ENCODE measurements around the gene NFS1.
"Not testable (repeated sequence)": the region's sequence is repeated elsewhere in the genome, so short reads cannot be mapped to it uniquely, and the experiment has no call there.

The NFS1 gene

GRCh38 chr20:35724321-35725230 lies 25.4 kb upstream of the NFS1 start:
- FAIRE-seq (no peak), DNase-seq (ENCODE audit: insufficient read length, low spot score) (no peak)
- TF ChIP-seq CTCF (IDR thresholded peaks at IDR 0.05; ENCODE audit: insufficient read depth, missing control alignments): no peak

DNA sequence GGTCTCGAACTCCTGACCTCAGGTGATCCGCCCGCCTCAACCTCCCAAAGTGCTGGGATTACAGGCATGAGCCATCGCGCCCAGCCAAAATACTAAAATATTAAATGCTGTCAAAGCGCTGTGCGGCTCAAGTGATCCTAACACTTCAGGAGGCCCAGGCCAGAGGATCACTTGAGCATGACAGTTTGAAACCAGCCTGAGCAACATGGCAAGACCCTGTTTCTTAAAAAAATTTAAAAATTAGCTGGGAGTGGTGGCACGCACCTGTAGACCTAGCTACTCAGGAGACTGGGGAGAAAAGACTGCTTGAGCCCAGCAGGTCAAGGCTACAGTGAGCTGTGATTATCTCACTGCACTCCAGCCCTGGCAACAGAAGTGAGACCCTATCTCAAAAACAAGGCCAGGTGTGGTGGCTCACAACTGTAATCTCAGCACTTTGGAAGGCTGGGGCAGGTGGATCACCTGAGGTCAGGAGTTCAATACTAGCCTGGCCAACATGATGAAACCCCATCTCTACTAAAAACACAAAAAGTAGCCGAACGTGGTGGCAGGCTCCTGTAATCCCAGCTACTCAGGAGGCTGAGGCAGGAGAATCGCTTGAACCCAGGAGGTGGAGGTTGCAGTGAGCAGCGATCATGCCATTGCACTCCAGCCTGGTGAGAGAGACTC lies 24.6 kb upstream of the NFS1 start:
- not testable (repeated sequence) for DNase-seq (ENCODE audit: insufficient read length, low spot score); FAIRE-seq

GRCh38 chr20:35723275-35723639 lies 24.1 kb upstream of the NFS1 start:
- not testable (repeated sequence) for DNase-seq (ENCODE audit: insufficient read length, low spot score); FAIRE-seq

- TF ChIP-seq CTCF (IDR thresholded peaks at IDR 0.05; ENCODE audit: insufficient read depth, missing control alignments): no peak
- DNase-seq (ENCODE audit: insufficient read length, low spot score): no peak
- FAIRE-seq: no peak
Observed at GRCh38 chr20:35721621-35722020, 22.5 kb upstream of the NFS1 start.

DNA sequence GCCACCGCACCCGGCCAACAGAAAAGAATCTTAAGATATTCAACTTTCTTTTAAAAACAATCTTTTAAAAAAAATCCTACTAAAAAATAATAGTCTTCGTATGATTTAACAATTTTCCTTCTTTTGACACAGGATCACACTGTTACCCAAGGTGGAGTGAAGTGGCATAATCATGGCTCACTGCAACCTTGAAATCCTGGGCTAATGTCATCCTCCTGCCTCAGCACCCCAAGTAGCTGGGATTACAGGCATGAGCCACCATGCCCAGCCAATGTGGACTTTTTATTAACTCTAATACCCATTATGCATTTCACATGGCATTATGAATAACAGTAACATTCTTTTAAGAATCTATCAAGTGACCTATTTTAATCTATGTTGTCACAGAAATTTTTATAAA lies 22.1 kb upstream of the NFS1 start:
- no peak for TF ChIP-seq CTCF (IDR thresholded peaks at IDR 0.05; ENCODE audit: insufficient read depth, missing control alignments)
- DNase-seq (ENCODE audit: insufficient read length, low spot score) (no peak), FAIRE-seq (no peak)

GRCh38 chr20:35720165-35721123 lies 21.3 kb upstream of the NFS1 start:
- FAIRE-seq: no peak
- TF ChIP-seq CTCF (IDR thresholded peaks at IDR 0.05; ENCODE audit: insufficient read depth, missing control alignments): no peak
- DNase-seq (ENCODE audit: insufficient read length, low spot score): no peak

- FAIRE-seq: no peak
- no peak for DNase-seq (ENCODE audit: insufficient read length, low spot score)
- TF ChIP-seq CTCF (IDR thresholded peaks at IDR 0.05; ENCODE audit: insufficient read depth, missing control alignments): no peak
Observed at GRCh38 chr20:35719717-35720116, 20.6 kb upstream of the NFS1 start.

Measured in D721Med (cell line).